Type B pancreatic cell (in vitro differentiated cells): ENCODE measurements around the gene SLC35G3. TPM values are rescaled to one million over a fixed set of nuclear protein-coding genes. Genes with fewer than 3 reads are reported as not detected.
"Not testable (repeated sequence)": the region's sequence is repeated elsewhere in the genome, so short reads cannot be mapped to it uniquely, and the experiment has no call there.

ENCODE experiments used
- DNase-seq: peaks from one replicate; pipeline ENCODE4 v3.0.0; 2021; ENCODE audit warnings: mixed read lengths; ENCODE audit not compliant: unreplicated experiment; ENCODE audit errors: extremely low spot score
- H3K27ac Mint-ChIP-seq: 2 replicates; pipeline ENCODE4 v1.8.0; 2021; ENCODE audit warnings: mild to moderate bottlenecking, mixed read lengths
- H3K27me3 Mint-ChIP-seq: 2 replicates; pipeline ENCODE4 v1.8.0; 2021; ENCODE audit warnings: mixed read lengths
- H3K36me3 Mint-ChIP-seq: 2 replicates; pipeline ENCODE4 v1.8.0; 2021; ENCODE audit warnings: mixed read lengths
- H3K4me1 Mint-ChIP-seq: one replicate; pipeline ENCODE4 v1.8.0; 2021; ENCODE audit warnings: mixed read lengths; ENCODE audit not compliant: unreplicated experiment
- H3K4me3 Mint-ChIP-seq: 2 replicates; pipeline ENCODE4 v1.8.0; 2021; ENCODE audit warnings: mild to moderate bottlenecking, mixed read lengths
- H3K9me3 Mint-ChIP-seq: 2 replicates; pipeline ENCODE4 v1.8.0; 2021; ENCODE audit warnings: mixed read lengths
- CTCF ChIP-seq: fragments of 200-600 bp; sonication (generic); conservative IDR thresholded peaks from 2 replicates; pipeline ENCODE4 v1.5.0; 2021; ENCODE audit warnings: antibody characterized with exemption, mild to moderate bottlenecking
- total RNA-seq: library from RNA; stranded (reverse); gene quantifications from 2 replicates; pipeline ENCODE4 v1.2.1, GENCODE V29; 2021; ENCODE audit warnings: low replicate concordance

SLC35G3 gene
- total RNA-seq, 1 donor from 2014 or later, result not detected

- no peak for DNase-seq
- TF ChIP-seq CTCF, result no peak
- peak overlapping the region; percentile 98 for H3K4me3 Mint-ChIP-seq
- peaks cover 27% of the 10 kb centered on the region for H3K4me1 Mint-ChIP-seq
- peaks cover 7% of the 10 kb centered on the region for H3K36me3 Mint-ChIP-seq
- H3K27me3 Mint-ChIP-seq, result peaks cover 8% of the 10 kb centered on the region
- no peaks in the 10 kb centered on the region for H3K9me3 Mint-ChIP-seq
- no peak overlapping the region for H3K27ac Mint-ChIP-seq
Observed at GRCh38 chr17:35240861-35241260, 46.7 kb upstream of the SLC35G3 start.

- Mint-ChIP-seq H3K27ac (peak overlapping the region; percentile 74), H3K4me1 (peaks cover 19% of the 10 kb centered on the region), H3K27me3 (peaks cover 14% of the 10 kb centered on the region), H3K9me3 (no peaks in the 10 kb centered on the region), H3K4me3 (peak overlapping the region; percentile 81), H3K36me3 (peaks cover 4% of the 10 kb centered on the region)
- no peak for DNase-seq
- no peak for TF ChIP-seq CTCF
Observed at GRCh38 chr17:35239823-35240222, 45.6 kb upstream of the SLC35G3 start.

- Mint-ChIP-seq H3K36me3 (no peaks in the 10 kb centered on the region), H3K27me3 (peaks cover 17% of the 10 kb centered on the region), H3K4me1 (peaks cover 10% of the 10 kb centered on the region), H3K4me3 (no peak overlapping the region), H3K27ac (no peak overlapping the region), H3K9me3 (no peaks in the 10 kb centered on the region)
- no peak for DNase-seq
- no peak for TF ChIP-seq CTCF
Observed at GRCh38 chr17:35238821-35239220, 44.6 kb upstream of the SLC35G3 start.

GRCh38 chr17:35236821-35237220 lies 42.6 kb upstream of the SLC35G3 start:
- H3K27ac Mint-ChIP-seq, result no peak overlapping the region
- no peaks in the 10 kb centered on the region for H3K9me3 Mint-ChIP-seq
- peaks cover 6% of the 10 kb centered on the region for H3K4me1 Mint-ChIP-seq
- DNase-seq, result no peak
- no peaks in the 10 kb centered on the region for H3K36me3 Mint-ChIP-seq
- peaks cover 21% of the 10 kb centered on the region for H3K27me3 Mint-ChIP-seq
- no peak overlapping the region for H3K4me3 Mint-ChIP-seq
- TF ChIP-seq CTCF, result no peak

GRCh38 chr17:35235917-35236316 lies 41.7 kb upstream of the SLC35G3 start:
- TF ChIP-seq CTCF, result no peak
- H3K27me3 Mint-ChIP-seq, result peaks cover 29% of the 10 kb centered on the region
- H3K36me3 Mint-ChIP-seq, result no peaks in the 10 kb centered on the region
- H3K4me1 Mint-ChIP-seq, result peaks cover 6% of the 10 kb centered on the region
- H3K9me3 Mint-ChIP-seq, result no peaks in the 10 kb centered on the region
- no peak overlapping the region for H3K27ac Mint-ChIP-seq
- H3K4me3 Mint-ChIP-seq, result no peak overlapping the region
- DNase-seq, result no peak

- no peak for TF ChIP-seq CTCF
- Mint-ChIP-seq H3K36me3 (no peaks in the 10 kb centered on the region), H3K27ac (no peak overlapping the region), H3K9me3 (no peaks in the 10 kb centered on the region), H3K4me3 (no peak overlapping the region), H3K27me3 (peaks cover 36% of the 10 kb centered on the region), H3K4me1 (peaks cover 6% of the 10 kb centered on the region)
- no peak for DNase-seq
Observed at GRCh38 chr17:35235289-35235688, 41.1 kb upstream of the SLC35G3 start.

DNA sequence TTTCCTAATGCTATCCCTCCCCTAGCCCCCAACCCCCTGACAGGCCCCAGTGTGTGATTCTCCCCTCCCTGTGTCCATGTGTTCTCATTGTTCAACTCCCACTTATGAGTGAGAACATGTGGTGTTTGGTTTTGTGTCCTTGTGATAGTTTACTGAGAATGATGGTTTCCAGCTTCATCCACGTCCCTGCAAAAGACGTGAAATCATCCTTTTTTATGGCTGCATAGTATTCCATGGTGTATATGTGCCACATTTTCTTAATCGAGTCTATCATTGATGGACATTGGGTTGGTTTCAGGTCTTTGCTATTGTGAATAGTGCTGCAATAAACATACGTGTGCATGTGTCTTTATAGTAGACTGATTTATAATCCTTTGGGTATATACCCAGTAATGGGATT lies 40.1 kb upstream of the SLC35G3 start:
- not testable (repeated sequence) for DNase-seq, H3K27ac Mint-ChIP-seq, H3K9me3 Mint-ChIP-seq

More for the DNA sequence above, 40.1 kb upstream of the SLC35G3 start:
- H3K36me3 Mint-ChIP-seq, H3K4me3 Mint-ChIP-seq, H3K4me1 Mint-ChIP-seq: not testable (repeated sequence)
- peaks cover 41% of the 10 kb centered on the region for H3K27me3 Mint-ChIP-seq
